Measurements from ENCODE around the gene SELENOF.
"Not testable (repeated sequence)": the region's sequence is repeated elsewhere in the genome, so short reads cannot be mapped to it uniquely, and the experiment has no call there.

Gene SELENOF

DNA sequence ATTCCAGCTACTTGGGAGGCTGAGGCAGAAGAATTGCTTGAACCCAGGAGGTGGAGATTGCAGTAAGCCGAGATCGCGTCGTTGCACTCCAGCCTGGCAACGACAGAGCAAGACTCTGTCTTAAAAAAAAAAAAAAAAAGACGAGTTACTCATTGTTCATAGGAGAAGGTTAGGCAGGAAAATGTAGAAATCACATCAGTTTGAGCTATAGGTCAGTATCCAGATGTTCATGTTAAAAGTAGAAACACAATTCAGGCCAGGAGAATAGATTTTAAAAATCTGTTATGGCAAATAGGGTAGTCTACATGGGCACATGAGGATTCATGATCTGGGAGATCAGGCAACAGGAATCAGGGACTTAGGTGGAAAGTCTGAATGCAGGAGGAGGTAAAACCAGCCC is 57.7 kb downstream of the SELENOF start:
- DNase-seq = no peak

DNA sequence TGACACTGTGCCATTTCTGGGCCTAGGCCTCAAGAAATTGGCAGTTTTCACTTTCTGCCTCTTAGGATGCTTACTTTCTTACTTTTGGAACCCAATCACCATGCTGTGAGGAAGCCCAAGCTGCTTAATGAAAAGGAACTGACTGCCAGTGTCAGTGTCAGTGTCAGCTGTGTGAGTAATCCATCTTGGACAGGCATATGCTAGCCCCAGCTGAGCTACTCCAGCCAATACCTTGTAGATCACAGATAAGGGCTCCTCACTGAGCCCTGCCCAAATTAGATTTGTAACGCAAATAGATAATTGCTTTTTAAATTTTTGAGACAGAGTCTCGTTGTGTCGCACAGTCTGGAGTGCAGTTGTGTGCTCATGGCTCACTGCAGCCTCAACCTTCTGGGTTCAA is 59.6 kb downstream of the SELENOF start:
- DNase-seq = no peak

DNA sequence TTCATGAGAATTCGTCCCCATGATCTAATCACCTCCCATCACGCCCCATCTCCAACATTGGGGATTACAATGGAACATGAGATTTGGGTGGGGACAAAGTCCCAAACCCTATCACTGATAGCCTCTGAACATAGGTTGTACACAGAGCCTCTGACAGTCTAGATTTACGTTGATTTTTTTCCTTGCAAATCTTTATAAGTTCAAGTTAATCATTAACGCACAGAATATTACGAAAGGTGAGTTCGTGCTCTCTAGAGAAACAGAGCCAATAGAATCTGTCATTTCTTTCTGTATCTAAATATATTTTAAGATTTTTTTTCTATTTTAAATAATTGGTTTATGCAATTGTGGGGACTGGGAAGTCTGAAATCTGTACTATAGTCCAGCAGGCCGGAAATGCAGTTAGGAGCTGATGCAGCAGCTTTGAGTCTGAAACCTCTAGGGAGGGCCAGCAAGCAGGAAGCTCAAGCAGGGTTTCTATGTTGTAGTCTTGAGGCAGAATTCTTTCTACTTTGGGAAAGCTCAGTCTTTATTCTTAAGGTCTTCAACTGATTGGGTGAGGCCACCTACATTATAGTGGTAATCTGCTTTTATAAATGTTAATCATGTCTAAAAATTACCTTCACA is 61.0 kb downstream of the SELENOF start:
- no peak for DNase-seq

DNA sequence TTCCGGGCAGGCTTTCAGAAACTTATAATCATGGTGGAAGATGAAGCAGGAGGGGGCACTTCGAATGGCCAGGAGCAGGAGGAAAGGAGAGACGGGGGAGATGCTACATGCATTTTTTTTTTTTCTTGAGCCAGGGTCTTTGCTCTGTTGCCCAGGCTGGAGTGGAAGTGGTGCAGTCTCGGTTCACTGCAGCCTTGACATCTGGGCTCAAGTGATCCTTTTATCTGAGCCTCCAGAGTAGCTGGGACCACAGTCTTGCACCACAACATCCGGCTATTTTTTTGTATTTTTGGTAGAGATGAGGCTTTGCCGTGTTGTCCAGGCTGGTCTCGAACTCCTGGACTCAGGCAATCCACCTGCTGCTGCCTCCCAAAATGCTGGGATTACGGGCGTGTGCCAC is 61.6 kb downstream of the SELENOF start:
- DNase-seq = no peak

DNA sequence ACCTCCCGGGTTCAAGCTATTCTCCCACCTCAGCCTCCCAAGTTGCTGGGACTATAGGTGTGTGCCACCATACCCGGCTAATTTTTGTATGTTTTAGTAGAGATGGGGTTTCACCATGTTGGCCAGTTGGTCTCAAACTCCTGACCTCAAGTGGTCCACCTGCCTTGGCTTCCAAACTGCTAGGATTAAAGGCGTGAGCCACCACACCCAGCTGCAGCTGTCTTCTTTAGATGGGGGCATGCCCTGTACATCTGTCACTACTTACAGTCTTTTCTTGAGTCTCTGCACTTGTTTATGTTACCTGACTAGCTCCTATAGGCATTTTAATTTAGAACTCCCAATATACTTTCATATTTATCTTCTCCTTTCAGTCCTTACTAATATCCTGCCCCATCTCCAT is 64.2 kb downstream of the SELENOF start:
- no peak for DNase-seq

DNA sequence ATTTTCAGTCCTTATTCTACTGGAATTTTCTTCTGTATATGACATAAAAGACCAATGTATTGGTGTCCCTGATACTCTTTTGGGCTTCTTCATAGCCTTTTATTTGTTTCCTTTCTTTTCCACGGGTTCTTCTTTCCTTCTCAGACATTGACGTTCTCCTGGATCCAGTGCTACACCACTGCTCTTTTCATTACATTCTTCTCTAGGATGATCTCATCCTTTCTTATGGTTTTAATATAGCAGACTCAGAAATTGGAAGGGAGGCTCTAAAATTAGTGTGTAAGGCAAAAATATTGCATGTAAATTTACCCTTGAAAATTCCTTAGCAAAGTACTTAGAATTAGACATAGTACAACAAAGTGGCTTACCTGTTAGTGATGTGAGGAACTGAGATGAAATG is 65.3 kb downstream of the SELENOF start:
- no peak for DNase-seq

DNA sequence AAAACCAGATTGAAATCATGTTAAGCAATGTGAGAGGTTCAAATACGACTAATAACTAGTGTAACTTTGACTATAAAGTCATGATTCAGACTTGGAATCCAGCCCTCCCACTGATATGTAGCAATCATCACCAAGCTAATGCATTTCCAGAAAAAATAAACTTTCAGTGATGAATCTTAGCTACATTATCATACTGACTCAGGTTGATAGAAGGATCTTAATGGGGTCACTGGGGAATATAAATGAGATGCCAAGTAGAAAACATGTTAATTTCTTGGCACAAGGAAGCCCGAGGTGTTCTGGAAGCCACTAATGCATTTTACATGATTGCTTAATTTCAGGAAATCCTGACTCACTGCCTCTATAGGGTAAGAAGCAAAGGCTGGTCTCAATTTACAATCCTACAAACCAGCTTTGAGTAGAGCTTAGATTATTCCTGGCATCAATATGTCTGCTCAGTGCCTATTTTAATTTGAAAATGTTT is 67.7 kb downstream of the SELENOF start:
- DNase-seq = no peak

DNA sequence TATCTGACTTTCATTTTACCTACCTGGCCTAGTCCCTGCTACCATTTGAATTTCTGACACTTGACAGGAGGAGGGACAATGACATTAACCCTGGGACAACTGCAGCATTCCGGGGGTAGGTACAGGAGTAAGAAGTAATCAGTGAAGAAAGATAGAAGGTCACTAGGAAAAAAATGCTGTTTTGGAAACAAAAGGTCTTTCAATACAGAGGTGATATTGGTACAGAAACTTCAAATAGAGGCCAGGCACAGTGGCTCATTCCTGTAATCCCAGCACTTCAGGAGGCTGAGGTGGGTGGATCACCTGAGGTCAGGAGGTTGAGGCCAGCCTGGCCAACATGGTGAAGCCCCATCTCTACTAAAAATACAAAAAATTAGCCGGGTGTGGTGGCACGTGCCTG is 68.4 kb downstream of the SELENOF start:
- no peak for DNase-seq

DNA sequence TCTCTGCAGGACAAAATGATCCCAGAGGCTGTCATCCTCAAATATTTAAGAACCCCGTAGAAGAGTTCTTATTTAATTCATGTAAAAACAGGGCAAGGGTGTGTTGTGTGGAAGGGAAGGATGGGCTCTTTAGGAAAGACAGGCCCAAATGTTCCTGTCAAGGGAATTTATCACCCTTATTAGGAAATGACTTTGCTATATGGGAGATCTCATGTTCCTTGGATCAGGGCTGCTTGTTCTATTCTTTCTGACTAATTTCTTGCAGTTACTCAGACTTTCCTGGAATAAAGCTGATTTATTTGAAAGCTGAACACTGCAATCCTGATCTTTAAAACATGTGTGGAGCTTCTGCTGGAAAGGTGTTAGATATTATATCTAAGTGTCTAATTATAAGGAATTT is 72.8 kb downstream of the SELENOF start:
- no peak for DNase-seq

DNA sequence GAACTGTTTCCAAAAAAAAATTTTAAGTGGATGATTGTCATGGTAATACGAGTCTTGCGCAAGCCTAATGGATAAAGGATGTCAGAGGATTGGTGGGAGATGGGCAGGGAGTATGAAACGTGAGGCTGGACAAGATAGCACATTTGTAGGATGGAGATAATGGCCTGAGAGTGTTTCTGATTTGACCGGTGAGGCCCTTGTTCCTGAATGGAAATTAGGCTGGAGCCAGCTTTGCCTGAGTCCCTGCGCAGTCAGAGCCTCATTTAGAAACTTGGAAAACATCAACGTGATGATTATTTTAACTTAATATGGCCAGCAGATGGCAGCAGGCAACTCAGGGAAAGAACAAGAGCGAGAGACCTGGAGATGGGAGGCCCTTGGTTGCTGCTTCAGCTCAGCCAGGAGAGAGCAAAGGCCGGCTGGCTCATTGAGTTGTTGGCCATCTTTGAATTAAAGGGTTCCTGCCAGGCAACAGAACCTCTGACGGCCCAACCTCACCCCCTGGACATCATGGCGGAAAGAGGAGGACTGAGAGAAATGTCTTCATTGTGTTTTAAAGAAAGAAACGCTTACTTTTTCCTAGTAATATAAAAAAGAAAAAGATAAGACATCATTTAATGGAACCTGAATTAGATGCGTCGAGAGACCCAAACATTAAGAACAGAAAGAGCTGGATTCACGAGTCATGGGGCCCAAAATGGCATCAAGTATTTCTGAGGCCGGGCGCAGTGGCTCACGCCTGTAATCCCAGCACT is 80.3 kb downstream of the SELENOF start:
- peak; percentile 12 to 73 (median 28) for DNase-seq

DNA sequence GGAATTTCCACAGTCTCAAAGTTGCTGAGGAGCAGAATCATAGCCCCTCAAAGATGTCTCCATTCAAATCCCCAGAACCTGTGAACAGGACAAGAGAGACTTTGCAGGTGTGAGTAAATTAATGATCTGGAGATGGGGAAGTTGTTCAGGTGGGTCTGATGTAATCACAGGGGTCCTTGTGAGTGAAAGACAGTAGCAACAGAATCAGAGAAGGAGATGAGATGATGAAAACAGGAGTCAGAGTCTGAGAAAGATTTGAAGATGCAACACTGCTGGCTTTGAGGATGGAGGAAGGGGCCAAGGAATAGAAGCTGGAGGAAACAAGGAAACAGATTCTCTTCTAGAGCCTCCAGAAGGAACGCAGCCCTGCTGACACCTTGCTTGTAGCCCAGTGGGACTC is 81.5 kb downstream of the SELENOF start:
- no peak for DNase-seq

DNA sequence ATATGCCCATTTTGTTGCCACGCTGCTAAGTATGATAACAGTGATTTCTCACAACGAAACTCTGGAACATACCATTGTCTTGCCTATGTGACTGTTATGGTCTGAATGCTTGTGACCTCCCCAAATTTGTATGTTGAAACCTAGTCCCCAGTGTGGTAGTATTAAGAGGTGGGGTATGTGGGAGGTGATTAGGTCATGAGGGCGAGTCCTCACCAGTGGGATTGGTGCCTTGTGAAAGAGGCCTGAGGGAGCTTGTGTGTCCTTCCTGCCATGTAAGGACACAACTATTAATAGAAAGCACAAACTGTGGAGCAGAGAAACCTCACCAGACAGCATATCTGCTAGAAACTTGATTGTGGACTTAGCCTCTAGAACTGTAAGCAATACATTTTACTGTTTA is 84.6 kb downstream of the SELENOF start:
- no peak for DNase-seq

DNA sequence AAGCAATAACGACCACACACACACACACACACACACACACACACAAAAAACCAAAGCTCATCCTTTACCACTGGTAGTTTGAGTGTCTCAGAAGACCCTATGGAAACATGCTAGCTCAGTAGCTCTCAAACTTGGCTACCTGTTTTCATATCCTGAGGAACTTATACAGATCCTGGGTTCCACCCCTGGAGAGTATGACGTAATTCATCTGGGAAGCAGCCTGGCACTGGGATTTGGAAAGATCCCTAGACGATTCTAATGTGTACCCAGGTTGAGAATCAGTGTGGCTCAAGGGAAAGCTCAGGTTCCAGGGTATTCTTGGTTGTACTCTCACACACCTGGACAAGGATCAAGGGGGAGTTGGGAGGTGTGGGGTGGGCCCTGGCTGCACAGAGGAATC is 85.9 kb downstream of the SELENOF start:
- DNase-seq = no peak

DNA sequence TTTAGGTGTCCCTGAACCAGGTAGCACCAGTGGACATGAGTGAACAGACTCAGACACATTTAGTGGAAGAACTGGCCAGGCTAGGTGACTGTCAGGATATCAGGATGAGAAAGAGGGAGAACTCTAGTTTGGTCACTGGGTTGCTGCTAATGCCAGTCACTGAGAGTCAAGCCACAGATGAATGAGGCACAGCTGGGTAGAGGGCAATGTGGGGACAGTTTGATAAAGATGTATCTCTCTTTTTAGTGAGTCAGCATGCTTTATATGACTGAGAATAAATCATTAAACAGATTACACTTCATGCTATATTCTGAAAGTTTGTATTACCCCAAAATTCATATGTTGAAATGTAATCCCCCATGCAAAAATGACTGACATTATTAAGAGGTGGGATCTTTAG is 87.1 kb downstream of the SELENOF start:
- DNase-seq = no peak

DNA sequence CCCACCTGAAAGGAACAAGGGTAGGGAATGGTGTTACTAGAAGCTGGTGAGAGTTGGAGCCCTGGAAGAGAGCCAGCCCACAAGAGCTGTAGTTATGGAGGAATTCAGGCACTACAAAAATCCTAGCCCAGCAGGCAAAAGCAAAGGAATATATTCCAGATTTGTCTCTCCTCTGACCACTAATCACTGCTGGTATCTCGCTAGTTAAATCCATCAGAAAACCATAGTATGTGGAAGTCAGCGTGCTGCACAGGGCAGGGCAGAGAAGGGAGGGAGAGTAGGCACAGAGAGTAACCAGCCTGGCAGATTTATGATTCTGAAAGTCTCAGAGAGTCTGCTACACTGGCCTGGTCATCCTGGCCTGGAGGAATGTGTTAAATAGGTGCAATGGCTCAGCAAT is 88.6 kb downstream of the SELENOF start:
- DNase-seq = no peak

DNA sequence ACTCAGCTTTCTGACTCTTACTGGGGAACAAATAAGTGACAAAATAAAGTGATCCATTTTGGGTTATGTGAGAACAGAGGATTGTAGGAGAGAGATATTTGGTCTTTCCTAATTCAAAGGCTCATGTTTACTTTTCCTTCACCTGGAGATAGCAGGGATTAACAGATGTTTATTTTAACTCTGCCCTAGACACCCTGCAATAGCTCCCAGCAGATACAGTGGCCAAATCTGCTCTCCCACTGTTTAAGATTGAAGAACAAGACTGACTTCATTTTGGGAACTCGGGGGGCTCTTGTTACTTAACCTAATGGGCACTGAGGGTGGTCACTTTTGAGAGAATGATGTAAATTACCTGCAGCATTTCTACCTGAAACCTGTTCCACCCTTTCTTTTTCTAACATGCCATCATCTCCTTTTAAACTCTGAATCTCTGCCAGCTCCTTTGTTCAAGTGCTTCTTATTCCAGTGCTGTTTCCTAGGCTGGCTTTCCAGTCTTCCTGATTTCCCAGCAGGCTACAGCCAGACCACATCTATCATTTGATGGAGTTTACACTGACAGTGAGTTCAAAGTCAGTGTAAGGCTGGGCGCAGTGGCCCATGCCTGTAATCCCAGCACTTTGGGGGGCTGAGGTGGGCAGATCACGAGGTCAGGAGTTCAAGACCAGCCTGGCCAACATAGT is 90.0 kb downstream of the SELENOF start:
- DNase-seq = no peak

DNA sequence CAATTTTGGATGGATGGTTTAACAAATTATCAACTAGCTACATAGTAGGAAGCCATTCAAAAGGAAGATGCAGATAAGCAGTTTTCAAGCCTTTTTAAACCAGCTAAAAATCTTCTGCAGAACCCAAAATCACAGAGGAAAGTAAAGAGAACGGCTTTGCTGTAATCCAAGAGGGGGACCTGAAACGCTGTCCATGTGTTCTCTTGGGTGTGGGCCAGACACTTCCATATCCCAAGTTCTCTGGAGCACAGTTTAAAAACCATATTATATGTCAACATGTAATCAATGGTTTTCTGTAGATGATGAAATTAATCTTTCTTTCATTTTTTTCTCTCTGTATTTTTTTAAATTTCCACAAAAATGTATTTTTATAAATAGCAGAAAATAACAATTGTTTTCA is 90.5 kb downstream of the SELENOF start:
- DNase-seq = no peak

DNA sequence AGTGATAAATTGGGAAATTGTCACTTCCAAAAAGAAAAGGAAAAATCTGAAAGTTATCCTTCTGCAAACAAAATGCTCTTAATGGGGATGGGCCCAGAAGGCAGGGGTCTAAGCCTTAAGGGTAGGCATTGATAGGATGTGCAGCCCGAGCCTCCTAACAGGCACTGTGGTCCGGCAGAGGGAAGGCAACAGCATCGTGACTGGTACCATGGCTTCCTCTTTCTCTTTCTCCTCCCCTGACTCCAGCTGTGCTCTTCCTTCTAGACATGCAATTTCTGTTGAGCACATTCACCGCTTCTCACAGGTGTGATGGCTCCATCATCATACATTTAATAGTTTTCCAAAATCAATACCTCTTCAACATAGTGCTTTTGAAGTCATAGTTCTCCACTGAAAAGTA is 91.5 kb downstream of the SELENOF start:
- no peak for DNase-seq

DNA sequence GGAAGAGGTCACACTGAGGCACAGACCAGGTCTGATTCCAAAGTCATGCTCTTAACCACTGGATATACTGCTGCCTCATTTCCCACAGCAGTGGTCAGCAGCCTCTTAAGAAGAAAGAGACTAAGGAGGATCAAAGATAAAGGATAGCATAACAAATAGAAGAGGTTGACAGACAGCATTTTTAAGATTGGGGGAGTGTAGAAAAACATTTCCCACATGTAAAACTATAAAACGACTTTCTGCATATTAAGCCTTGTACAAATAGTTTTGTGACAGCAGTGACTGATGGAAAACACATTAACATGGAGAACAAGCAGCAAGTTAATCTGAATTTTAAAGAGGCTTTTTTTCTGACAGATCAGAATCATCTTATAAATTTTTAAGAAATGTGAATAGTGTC is 92.0 kb downstream of the SELENOF start:
- DNase-seq = no peak

DNA sequence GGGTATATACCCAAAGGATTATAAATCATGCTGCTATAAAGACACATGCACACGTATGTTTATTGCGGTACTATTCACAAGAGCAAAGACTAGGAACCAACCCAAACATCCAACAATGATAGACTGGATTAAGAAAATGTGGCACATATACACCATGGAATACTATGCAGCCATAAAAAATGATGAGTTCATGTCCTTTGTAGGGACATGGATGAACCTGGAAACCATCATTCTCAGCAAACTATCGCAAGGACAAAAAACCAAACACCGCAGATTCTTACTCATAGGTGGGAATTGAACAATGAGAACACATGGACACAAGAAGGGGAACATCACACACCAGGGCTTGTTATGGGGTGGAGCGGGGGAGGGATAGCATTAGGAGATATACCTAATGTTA is 94.0 kb downstream of the SELENOF start:
- not testable (repeated sequence) for DNase-seq

DNA sequence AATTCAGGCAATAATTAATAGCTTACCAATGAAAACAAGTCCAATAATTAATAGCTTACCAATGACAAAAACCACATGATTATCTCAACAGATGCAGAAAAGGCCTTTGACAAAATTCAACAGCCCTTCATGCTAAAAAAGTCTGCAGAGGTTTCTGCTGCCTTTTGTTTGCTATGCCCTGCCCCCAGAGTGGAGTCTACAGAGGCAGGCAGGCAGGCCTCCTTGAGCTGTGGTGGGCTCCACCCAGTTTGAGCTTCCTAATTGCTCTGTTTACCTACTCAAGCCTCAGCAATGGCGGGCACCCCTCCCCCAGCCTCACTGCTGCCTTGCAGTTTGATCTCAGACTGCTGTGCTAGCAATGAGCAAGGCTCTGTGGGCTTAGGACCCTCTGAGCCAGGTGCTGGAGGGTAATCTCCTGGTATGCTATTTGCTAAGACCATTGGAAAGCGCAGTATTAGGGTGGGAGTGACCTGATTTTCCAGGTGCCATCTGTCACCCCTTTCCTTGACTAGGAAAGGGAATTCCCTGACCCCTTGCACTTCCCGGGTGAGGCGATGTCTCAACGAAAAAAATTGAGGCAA is 96.6 kb downstream of the SELENOF start:
- not testable (repeated sequence) for DNase-seq

DNA sequence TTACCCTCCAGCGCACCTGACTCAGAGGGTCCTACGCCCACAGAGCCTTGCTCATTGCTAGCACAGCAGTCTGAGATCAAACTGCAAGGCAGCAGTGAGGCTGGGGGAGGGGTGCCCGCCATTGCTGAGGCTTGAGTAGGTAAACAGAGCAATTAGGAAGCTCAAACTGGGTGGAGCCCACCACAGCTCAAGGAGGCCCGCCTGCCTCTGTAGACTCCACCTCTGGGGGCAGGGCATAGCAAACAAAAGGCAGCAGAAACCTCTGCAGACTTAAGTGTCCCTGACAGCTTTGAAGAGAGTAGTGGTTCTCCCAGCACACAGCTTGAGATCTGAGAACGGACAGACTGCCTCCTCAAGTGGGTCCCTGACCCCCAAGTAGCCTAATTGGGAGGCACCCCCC is 99.8 kb downstream of the SELENOF start:
- DNase-seq = not testable (repeated sequence)
